ENCODE results near the gene NAB1.

Gene NAB1

DNA sequence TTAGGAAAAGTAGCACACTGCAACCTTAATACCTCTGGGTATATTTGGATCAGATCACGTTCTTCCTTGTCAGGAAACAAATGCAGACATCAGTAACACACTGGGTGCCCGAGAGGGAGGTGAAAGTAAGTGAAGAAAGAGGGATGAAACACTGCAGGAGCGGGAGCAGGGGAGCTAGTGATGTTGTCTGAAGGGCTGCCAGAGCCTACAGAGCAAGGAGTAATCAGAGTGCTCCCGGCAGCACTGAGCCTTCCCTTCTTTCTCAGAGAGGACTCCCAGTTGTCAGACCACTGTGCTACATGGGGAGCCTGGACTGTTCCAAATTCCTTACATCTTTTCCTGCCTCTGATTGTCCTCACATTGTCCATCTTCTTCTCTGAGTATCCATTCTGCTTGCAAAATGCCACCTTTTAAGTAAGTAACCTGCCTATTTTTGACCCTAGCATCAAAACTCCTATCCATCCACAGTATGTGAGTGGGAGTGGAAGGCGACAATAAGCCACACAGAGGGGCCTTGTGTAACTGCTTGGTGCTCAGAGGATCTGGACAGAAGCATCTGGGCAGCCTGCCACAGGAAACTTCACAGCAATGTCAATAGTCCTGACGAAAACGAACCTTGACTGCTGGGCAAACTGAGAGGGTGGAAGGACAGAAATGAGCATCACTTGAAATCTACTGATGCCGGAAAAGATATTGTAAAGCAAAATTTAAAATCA is 10.8 kb upstream of the NAB1 start:
- DNase-seq (ENCODE audit: low read depth) = no peak

DNA sequence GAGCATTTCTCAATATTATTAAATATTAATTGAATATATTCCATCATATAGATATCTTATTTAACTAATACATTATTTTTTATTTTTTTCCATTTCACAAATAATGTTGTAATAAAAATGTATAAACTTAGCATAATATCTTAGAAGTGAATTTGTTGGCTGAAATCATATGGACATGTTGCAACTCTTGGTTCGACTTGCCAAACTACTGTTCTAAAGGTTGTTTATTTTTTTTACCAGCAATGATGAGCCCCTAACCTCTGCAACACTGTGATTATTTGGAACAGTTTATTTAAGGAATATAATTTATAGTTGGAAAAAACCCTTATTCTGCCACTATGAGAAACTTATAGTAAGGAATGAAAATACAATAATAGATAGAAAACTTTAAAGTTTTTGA is 8.8 kb upstream of the NAB1 start:
- DNase-seq (ENCODE audit: low read depth) = peak; percentile 58
- H3K4me3 ChIP-seq (ENCODE audit: control insufficient read depth, low read depth, low read length) = no peak overlapping the region

More for the DNA sequence above, 10.8 kb upstream of the NAB1 start:
- no peak overlapping the region for H3K4me3 ChIP-seq (ENCODE audit: control insufficient read depth, low read depth, low read length)
- TF ChIP-seq, protein P1, sequence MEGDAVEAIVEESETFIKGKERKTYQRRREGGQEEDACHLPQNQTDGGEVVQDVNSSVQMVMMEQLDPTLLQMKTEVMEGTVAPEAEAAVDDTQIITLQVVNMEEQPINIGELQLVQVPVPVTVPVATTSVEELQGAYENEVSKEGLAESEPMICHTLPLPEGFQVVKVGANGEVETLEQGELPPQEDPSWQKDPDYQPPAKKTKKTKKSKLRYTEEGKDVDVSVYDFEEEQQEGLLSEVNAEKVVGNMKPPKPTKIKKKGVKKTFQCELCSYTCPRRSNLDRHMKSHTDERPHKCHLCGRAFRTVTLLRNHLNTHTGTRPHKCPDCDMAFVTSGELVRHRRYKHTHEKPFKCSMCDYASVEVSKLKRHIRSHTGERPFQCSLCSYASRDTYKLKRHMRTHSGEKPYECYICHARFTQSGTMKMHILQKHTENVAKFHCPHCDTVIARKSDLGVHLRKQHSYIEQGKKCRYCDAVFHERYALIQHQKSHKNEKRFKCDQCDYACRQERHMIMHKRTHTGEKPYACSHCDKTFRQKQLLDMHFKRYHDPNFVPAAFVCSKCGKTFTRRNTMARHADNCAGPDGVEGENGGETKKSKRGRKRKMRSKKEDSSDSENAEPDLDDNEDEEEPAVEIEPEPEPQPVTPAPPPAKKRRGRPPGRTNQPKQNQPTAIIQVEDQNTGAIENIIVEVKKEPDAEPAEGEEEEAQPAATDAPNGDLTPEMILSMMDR (conservative IDR thresholded peaks at IDR 0.05; ENCODE audit: control insufficient read depth, insufficient read depth, low read depth, low read length) = no peak

DNA sequence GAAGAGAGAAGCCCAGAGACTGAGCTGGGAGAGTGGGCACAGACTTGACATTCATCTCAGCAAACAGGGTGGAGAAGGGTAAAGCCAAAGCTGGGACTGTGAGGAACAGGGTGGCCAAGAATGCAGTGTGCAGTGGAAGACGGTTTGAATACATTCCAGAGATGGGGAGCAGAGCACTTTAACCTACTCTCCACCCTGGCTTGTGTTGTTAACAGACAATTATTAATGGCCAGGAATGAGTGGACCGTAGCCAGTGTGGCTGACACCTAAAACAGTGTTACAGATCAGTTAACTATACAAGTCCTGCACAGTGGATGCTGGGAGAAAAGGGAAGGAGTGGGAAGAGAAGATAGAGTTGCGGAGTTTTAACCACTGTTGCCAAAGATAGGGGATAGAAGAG is 7.4 kb upstream of the NAB1 start:
- no peak overlapping the region for H3K4me3 ChIP-seq (ENCODE audit: control insufficient read depth, low read depth, low read length)
- TF ChIP-seq, protein P1 (conservative IDR thresholded peaks at IDR 0.05; ENCODE audit: control insufficient read depth, insufficient read depth, low read depth, low read length) = no peak
- no peak for DNase-seq (ENCODE audit: low read depth)

More for the DNA sequence above, 8.8 kb upstream of the NAB1 start:
- TF ChIP-seq, protein P1 (conservative IDR thresholded peaks at IDR 0.05; ENCODE audit: control insufficient read depth, insufficient read depth, low read depth, low read length) = no peak

DNA sequence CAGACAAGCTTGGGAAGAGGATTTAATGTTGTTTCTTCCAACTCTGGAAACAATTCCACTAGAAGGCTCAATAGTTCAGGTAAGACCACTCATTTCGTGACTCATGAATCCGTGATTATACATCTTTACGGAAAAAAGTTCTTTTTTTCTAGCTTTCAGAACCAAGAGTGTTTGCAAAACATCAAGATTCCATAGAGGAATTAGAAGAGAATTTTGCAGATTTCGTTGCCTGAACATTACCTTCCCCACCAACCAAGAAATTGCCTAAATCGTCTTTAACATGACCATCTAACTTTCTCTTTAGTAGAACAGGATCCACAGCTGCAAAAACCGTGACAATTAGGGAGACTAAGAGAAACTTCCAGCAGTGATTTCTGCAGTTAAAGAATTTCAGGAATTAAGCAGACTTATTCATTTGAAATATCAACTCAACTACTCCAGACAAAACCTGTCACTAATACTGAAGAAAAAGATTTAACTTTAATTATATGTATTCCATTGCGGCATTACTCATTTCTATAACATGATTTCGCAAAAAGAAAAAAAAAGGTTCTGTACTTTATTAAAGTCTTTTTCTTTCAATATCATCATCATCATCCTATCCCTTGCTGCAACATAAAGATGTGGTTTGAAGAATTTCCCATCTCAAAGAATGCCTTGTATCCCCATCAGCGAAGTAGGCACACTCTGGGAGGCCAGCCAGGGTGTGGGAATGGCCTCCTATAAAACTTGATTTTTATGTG is 1.9 kb upstream of the NAB1 start:
- no peak for DNase-seq (ENCODE audit: low read depth)
- H3K4me3 ChIP-seq (ENCODE audit: control insufficient read depth, low read depth, low read length) = no peak overlapping the region
- TF ChIP-seq, protein P1 (conservative IDR thresholded peaks at IDR 0.05; ENCODE audit: control insufficient read depth, insufficient read depth, low read depth, low read length) = no peak

DNA sequence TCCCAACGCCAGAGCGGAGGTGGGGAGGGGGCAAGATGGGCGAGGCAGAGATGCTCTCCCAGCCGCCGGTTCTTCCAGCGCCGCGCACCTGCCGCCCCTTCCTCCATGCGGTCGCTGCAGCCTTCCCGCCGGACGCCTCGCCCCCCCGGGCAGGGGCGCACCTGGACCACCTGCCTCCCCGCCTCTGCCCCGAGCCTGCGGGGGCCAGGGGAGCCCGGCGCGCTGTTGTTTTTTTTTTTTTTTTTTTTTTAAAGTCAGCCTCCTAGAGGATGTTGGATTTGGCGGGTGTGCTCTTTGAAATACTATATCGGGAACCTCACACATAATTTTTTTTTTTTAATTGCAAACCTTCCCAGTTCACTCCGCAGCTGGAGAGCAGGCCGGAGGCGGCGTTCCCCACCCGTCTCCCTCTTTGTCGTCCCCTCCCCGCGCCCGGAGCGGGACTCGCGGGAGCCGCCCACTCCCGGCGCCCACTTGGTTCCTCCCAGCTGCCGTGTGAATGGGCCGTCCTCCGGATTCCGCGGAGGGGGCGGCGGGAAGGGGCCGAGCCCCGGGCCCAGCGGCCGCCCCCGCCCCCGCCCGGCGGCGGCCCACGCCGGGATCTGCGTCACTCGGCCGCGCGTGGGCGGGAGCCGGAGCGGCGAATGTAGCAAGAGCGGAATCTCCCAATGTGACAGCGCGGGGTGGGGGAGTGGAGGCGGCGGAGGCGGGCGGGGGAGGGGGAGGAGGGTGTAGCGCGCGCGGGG is 421 bp upstream of the NAB1 start:
- H3K4me3 ChIP-seq (ENCODE audit: control insufficient read depth, low read depth, low read length) = peak overlapping the region; percentile 52
- TF ChIP-seq, protein P1 (conservative IDR thresholded peaks at IDR 0.05; ENCODE audit: control insufficient read depth, insufficient read depth, low read depth, low read length) = no peak
- DNase-seq (ENCODE audit: low read depth) = peak; percentile 81

DNA sequence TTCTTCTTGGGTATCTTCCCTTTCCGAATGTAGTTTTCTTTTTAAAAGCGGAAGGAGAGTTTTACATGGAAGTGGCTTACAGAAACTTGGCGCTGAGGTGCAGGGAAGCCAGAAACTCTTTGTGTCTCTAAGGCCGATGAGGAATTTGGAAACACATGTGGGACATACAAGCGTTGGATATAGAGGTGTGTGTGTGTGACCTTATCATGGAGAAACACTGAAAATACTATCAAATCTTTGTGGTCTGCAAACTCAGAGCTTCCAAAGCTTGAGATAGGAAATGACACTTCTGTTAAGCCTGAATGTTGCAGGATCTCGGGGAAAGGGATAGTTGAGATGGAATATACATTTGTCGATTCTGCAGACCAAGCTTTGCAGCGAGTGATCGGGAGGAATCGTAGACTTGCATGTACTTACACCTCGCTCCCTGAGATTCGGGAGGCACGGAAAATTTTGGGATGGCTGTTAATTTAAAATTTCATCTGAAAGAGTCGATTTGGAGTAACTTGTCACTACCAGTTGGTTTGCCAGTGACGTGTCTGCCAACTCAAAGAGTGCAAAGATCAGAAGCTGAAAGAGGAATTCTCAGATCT is 1.0 kb downstream of the NAB1 start:
- TF ChIP-seq, protein P1 (conservative IDR thresholded peaks at IDR 0.05; ENCODE audit: control insufficient read depth, insufficient read depth, low read depth, low read length) = no peak
- peak overlapping the region; percentile 79 for H3K4me3 ChIP-seq (ENCODE audit: control insufficient read depth, low read depth, low read length)
- DNase-seq (ENCODE audit: low read depth) = no peak

Data from fibroblast of mammary gland (primary cell).